ENCODE results near the gene HOXA1.

GRCh38 chr7:27141923-27142579 lies 46.3 kb upstream of the HOXA1 start:
- TF ChIP-seq, protein P1, sequence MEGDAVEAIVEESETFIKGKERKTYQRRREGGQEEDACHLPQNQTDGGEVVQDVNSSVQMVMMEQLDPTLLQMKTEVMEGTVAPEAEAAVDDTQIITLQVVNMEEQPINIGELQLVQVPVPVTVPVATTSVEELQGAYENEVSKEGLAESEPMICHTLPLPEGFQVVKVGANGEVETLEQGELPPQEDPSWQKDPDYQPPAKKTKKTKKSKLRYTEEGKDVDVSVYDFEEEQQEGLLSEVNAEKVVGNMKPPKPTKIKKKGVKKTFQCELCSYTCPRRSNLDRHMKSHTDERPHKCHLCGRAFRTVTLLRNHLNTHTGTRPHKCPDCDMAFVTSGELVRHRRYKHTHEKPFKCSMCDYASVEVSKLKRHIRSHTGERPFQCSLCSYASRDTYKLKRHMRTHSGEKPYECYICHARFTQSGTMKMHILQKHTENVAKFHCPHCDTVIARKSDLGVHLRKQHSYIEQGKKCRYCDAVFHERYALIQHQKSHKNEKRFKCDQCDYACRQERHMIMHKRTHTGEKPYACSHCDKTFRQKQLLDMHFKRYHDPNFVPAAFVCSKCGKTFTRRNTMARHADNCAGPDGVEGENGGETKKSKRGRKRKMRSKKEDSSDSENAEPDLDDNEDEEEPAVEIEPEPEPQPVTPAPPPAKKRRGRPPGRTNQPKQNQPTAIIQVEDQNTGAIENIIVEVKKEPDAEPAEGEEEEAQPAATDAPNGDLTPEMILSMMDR (IDR thresholded peaks at IDR 0.05; ENCODE audit: low read length), result no peak
- TF ChIP-seq EZH2 (IDR thresholded peaks at IDR 0.05; ENCODE audit: borderline replicate concordance, low read length), result no peak
